DMS79 treated with DMSO at 0.1 percent for 48 hours (cell line): ENCODE results near the gene RASD1.
"Not testable (repeated sequence)": the region's sequence is repeated elsewhere in the genome, so short reads cannot be mapped to it uniquely, and the experiment has no call there.

ENCODE experiments used
- DNase-seq: peaks from one replicate; lab custom pipeline; 2025; lab: John Stamatoyannopoulos, UW

Gene RASD1

DNA sequence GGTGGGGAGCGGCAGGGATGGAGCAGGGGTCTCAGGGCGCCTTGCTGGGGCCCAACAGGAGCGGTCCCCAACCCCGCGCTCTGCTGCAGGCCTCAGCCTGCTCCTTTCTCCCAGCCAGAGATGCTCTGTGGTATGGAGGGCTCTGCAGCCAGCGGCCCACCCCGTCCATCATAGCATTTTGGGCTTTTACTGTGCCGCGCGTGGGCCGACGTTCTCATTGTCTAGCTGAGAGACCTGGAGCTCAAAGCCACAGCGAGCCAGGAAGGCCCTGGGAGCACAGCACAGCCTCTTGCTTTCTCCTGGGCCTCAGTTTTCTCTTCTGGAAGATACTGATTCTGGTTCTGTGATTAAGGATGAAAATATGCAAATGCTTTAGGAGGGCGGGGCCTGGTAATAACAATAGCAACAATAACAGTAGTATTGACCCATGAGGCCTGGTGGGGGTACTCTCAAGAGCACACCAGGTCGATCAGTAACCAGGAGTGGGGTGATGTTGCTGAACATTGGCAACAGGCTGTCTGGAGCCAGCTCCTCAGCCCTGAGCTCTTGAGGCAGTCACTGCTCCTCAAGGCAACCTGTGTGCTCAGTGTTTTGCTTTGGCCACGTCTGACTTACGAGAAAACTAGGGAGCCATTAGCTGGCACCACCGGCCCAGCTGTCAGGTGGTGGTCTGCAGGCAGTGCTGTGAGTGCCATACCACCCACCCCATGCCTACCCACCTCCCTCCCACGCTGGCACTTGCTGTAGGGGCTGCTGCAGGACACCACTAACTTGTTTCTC lies 1.1 kb upstream of the RASD1 start:
- no peak for DNase-seq

DNA sequence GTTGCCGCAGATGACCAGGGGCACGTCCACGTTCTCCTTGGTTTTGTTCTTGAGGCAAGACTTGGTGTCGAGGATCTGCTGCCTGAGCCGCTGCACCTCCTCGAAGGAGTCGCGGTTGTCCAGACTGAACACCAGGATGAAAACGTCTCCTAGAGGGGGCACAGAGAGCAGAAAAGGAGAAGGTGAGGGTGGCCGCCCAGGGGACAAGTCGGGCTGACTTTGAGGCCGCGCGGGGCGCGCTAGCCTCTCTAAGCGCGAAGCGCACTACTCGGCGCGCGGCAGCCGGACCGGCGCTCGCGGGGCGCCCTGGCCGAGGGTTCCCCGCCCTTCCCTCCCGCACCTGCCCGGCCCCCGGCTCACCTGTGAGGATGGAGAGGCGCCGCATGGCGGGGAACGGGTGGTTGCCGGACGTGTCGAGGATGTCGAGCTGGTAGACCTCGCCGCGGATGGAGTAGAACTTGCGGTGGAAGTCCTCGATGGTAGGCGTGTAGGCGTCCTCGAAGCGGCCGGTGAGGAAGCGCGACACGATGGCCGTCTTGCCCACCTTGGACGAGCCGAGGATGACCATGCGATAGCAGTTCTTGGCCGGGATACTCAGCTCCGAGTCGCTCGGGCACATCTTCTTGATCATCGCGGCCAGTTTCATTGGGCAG lies 533 bp downstream of the RASD1 start:
- DNase-seq, result peak; percentile 13

DNA sequence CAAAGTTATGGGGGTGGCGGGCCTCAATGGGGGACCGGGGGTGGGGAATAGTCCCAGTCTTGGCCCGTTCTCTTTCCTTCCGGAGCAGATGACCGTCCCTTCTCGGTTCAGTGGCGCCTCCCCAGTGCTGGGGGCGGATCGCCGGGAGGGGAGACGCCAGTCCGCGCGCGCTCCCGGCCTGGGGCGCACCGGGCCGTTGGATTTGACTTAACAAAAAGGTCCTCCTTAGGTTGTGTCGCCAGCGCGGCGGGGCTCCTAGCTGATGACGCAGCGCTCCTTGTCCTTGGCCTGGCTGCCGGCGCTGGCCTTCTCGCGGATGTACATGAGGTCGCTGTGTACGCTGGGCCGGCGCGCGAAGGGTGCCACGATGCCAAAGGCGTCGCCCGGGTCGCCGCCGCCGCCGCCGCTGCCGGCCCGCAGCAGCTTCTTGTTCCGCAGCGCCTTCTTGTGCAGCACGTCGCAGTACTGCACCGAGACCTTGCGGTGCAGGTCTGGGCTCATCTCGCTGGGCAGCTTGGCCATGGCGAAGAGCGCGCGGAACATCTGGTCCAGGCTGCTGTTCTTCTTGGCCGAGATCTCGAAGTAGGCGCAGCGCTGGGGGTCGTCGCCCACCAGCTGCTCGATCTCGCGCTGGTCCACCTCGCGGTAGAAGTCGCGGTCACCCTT lies 1.2 kb downstream of the RASD1 start:
- peak; percentile 5 for DNase-seq

- DNase-seq, result no peak
Measured at GRCh38 chr17:17494499-17494869, 1.7 kb downstream of the RASD1 start.

DNA sequence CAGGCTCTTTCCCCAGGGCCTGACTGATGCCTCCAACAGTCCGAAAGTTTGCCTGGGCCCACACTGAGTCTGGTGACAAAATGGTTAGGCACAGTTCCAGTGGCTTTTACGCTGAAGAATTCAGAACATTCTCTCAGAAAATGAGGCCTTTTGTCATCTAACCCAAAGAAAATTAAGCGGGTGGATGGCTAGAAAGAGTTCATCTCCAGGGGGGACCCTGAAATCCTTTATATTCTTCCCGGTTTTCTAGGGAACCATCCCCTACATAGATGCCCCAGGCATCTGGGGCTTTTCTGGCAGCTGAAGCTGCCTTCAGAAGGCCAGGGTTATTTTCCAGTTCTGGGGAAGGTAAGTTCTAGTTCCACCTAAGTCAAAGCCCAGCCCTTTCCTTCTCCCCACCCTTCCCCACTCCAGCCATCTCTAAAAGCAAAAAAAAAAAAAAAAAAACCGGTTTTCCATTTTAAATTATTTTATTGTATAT lies 2.2 kb downstream of the RASD1 start:
- no peak for DNase-seq

GRCh38 chr17:17493249-17493985 lies 2.8 kb downstream of the RASD1 start:
- DNase-seq, result no peak

- no peak for DNase-seq
Measured at GRCh38 chr17:17492571-17492970, 3.6 kb downstream of the RASD1 start.

- DNase-seq, result no peak
Measured at GRCh38 chr17:17492085-17492484, 4.1 kb downstream of the RASD1 start.

GRCh38 chr17:17491546-17491988 lies 4.6 kb downstream of the RASD1 start:
- no peak for DNase-seq

DNA sequence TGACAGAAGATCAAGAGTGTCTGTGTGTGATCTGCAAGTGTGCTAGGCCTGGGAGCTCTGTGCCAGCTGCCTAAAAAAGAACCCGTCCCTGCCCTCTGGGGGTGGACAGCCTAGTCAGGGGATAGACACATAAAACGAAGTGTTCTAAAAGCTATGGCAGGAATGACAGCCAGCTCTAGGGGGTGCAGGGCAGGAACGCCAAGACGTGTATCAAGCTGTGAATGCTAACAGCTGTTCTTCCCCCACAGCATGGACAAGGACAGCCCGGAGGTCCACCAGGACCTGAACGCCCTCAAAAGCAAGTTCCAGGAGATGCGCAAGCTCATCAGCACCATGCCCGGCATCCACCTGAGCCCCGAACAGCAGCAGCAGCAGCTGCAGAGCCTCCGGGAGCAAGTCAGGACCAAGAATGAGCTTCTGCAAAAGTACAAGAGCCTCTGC lies 5.1 kb downstream of the RASD1 start:
- no peak for DNase-seq

DNA sequence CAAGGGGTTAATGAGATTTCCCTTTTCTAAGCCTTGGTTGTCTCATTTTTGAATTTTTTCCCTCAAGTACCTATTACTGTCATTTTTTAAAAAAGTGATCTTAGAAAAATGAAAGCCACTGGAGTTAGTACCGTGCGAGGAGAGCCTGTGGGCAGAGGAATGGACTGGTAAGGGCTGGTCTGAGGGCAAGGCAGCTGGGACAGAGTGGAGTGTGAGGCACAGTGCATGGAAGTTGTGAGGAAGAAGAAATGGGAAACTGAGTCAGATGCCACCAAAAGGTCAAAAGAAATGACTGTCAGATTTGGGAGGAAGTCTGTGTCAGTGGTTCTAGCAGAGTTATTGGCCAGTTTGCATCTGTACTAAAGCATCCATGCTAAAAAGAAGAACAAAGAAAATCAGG lies 8.2 kb downstream of the RASD1 start:
- DNase-seq, result no peak

- not testable (repeated sequence) for DNase-seq
Measured at GRCh38 chr17:17486416-17486815, 9.8 kb downstream of the RASD1 start.

DNA sequence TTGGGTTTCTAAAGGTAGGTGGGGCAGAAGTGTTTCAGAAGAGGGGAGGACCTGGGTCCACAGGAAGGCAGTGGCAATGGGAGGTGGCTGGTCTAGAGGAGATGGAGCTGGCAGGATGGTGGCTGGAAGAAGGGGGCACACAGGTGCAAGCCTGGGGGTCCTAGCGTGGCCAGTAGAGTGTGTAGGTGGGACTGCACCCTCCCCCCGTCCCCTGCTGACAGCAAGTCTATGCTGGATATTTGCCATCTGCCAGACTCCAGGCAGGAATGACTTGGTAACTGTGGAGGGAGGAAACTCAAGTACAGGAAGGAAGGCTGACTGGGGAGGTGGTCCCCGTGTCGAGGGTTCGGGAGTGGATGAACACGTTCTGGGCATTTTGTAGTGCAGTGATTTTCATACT lies 10.8 kb downstream of the RASD1 start:
- DNase-seq, result no peak

GRCh38 chr17:17484451-17484899 lies 11.7 kb downstream of the RASD1 start:
- no peak for DNase-seq

- no peak for DNase-seq
Measured at GRCh38 chr17:17481860-17482259, 14.3 kb downstream of the RASD1 start.

GRCh38 chr17:17480593-17481148 lies 15.5 kb downstream of the RASD1 start:
- DNase-seq, result no peak

DNA sequence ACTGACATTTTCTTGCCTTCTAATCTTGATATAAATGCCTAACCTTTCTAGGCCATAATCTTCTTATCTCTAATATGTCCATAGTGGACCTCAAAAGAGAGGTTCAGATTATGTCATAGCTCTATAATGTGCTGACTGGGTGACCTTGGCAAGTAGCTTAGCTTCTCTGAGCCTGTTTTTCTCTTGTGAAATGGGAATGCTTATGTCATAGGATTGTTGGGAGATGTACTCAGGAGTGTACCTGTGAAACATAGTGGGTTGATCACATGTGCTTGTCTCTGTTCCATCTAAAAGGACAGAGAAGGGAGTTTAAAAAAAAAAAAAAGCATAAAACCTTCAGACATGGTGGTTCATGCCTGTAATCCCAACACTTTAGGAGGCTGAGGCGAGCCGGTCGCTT lies 17.0 kb downstream of the RASD1 start:
- DNase-seq, result no peak

GRCh38 chr17:17476865-17477467 lies 19.2 kb downstream of the RASD1 start, which contains the start of gene MED9:
TSS of gene MED9 (plus strand) at chr17:17477000. CDS start at chr17:17477042, 42 bp downstream.
- DNase-seq, result peak; percentile 65

DNA sequence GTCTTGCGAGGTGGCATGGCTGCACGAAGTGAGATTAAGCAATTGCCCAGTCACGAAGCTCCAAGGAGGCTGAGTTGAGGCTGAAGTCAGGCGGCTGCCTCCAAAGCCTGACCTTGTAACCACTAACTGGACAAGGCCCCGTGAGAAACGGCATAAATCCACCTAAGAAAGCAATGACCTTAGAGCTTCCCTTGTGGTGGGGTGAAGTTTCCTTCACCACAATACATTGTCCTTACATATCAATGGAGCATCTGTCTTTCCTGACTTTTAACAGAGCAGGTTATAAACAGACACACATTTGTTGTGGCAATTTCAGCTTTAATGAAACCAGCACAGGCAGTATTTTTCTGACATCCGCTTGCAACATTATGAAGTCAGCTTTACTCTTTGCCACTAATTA lies 21.9 kb downstream of the RASD1 start:
- DNase-seq, result no peak

- DNase-seq, result no peak
Measured at GRCh38 chr17:17472333-17472920, 23.8 kb downstream of the RASD1 start.

GRCh38 chr17:17469996-17470395 lies 26.2 kb downstream of the RASD1 start:
- no peak for DNase-seq
